A549 (cell line): ENCODE data around the gene OSTC. TPM values are rescaled to one million over a fixed set of nuclear protein-coding genes. Genes with fewer than 3 reads are reported as not detected.

Source experiments
- ATAC-seq, 2 experiments: fragments of 200-7000 bp in 1 of 2; fragments of >200 bp in 1 of 2; cut with Nextera tagmentation in 1 of 2; cut with Tn5 transposase in 1 of 2; 3 replicates each; pipeline versions ENCODE4 v1.8.0 to v1.9.1; 2018 to 2020; ENCODE audit warnings: mild to moderate bottlenecking in 1 of 2, moderate library complexity in 1 of 2
- CTCF ChIA-PET: fragments of 300-600 bp; sonication (Branson Sonifier 250); formaldehyde crosslinking; extraction: SDS; loops from one replicate; lab custom pipeline; 2021; ENCODE audit warnings: antibody characterized with exemption, inconsistent platforms; lab: Yijun Ruan, JAX
- POLR2A ChIA-PET: fragments of 350-600 bp; formaldehyde crosslinking; extraction: SDS; loops from one replicate; lab custom pipeline; 2021; ENCODE audit warnings: antibody characterized with exemption, inconsistent platforms; lab: Yijun Ruan, JAX
- DNase-seq, 2 experiments: peaks; one replicate each; pipeline versions ENCODE4 v3.0.0 to v3.0.0-alpha.2; 2011 to 2016; ENCODE audit warnings: low read depth in 1 of 2, low spot score in 1 of 2
- FAIRE-seq: peaks from 2 replicates; lab custom pipeline; 2011; peaks lifted over from hg19 to GRCh38; lab: Jason Lieb, UNC
- H3K27ac ChIP-seq, 2 experiments: fragments of >200 bp; sonication (Bioruptor Twin); formaldehyde crosslinking; 3 replicates each; pipeline ENCODE4 v1.5.1; 2016 to 2017
- H3K4me1 ChIP-seq: fragments of >200 bp; sonication (Bioruptor Twin); formaldehyde crosslinking; 3 replicates; pipeline ENCODE4 v1.6.1; 2016
- H3K4me2 ChIP-seq: fragments of >200 bp; sonication (Bioruptor Twin); formaldehyde crosslinking; 3 replicates; pipeline ENCODE4 v1.6.1; 2016
- H3K4me3 ChIP-seq: fragments of >200 bp; sonication (Bioruptor Twin); formaldehyde crosslinking; 3 replicates; pipeline ENCODE4 v1.5.1; 2016
- H3K9me3 ChIP-seq: fragments of >200 bp; sonication (Bioruptor Twin); formaldehyde crosslinking; 3 replicates; pipeline ENCODE4 v1.6.1; 2016
- CEBPB ChIP-seq, 2 experiments: fragments of >200 bp in 1 of 2; sonication (Bioruptor Twin) in 1 of 2; formaldehyde crosslinking in 1 of 2; IDR thresholded peaks; 2 replicates each; pipeline ENCODE4 v1.6.1; 2012 to 2016
- CHD2 ChIP-seq: fragments of 150-350 bp; IDR thresholded peaks from 2 replicates; pipeline ENCODE4 v1.6.1; 2014; ENCODE audit warnings: low read length; ENCODE audit not compliant: partially characterized antibody
- CTCF ChIP-seq: fragments of >200 bp; sonication (Bioruptor Twin); formaldehyde crosslinking; IDR thresholded peaks from 3 replicates; pipeline ENCODE4 v1.5.1; 2016
- EHF ChIP-seq: fragments of 250-450 bp; sonication (Bioruptor Pico); IDR thresholded peaks from 2 replicates; pipeline ENCODE4 v1.5.0; 2020; ENCODE audit warnings: mild to moderate bottlenecking
- ESRRA ChIP-seq: fragments of 150-350 bp; IDR thresholded peaks from 2 replicates; pipeline ENCODE4 v1.6.1; 2014; ENCODE audit warnings: mild to moderate bottlenecking, low read length, borderline replicate concordance
- HES2 ChIP-seq: fragments of >200 bp; sonication (Bioruptor Twin); formaldehyde crosslinking; IDR thresholded peaks from 2 replicates; pipeline ENCODE4 v1.6.1; 2016
- HOXA7 ChIP-seq: fragments of 250-450 bp; sonication (Bioruptor Pico); IDR thresholded peaks from 2 replicates; pipeline ENCODE4 v1.5.0; 2020; ENCODE audit warnings: mild to moderate bottlenecking, moderate library complexity
- KDM1A ChIP-seq: fragments of 200-600 bp; sonication (generic); IDR thresholded peaks from 2 replicates; pipeline ENCODE4 v1.6.1; 2016; ENCODE audit warnings: low read depth, mild to moderate bottlenecking
- KDM5A ChIP-seq: fragments of 200-600 bp; sonication (generic); IDR thresholded peaks from 2 replicates; pipeline ENCODE4 v1.6.1; 2016; ENCODE audit warnings: antibody characterized with exemption, mild to moderate bottlenecking
- MAFK ChIP-seq: fragments of 450-650 bp; IDR thresholded peaks from 2 replicates; pipeline ENCODE4 v1.6.1; 2014; ENCODE audit not compliant: partially characterized antibody
- NFE2L2 ChIP-seq: fragments of 150-350 bp; conservative IDR thresholded peaks from 2 replicates; pipeline ENCODE4 v1.6.1; 2014; ENCODE audit warnings: low read length
- RAD21 ChIP-seq, 2 experiments: fragments of >200 bp in 1 of 2; sonication (Bioruptor Twin) in 1 of 2; formaldehyde crosslinking in 1 of 2; IDR thresholded peaks in 1 of 2; conservative IDR thresholded peaks in 1 of 2; 2 replicates in 1 of 2; 3 replicates in 1 of 2; pipeline ENCODE4 v1.6.1; 2012 to 2018; ENCODE audit warnings: inconsistent platforms in 1 of 2
- RNF2 ChIP-seq: fragments of 200-600 bp; sonication (generic); IDR thresholded peaks from 2 replicates; pipeline ENCODE4 v1.6.1; 2016; ENCODE audit warnings: low read depth, mild to moderate bottlenecking, antibody characterized with exemption, moderate library complexity, borderline replicate concordance
- SREBF2 ChIP-seq: fragments of 450-650 bp; IDR thresholded peaks from 2 replicates; pipeline ENCODE4 v1.6.1; 2014; ENCODE audit warnings: mild to moderate bottlenecking, moderate library complexity
- ZFP36 ChIP-seq: fragments of 450-650 bp; IDR thresholded peaks from 2 replicates; pipeline ENCODE4 v1.6.1; 2014; ENCODE audit warnings: borderline replicate concordance; ENCODE audit not compliant: partially characterized antibody
- ZNF302 ChIP-seq: fragments of 250-450 bp; sonication (Bioruptor Pico); IDR thresholded peaks from 2 replicates; pipeline ENCODE4 v1.9.0; 2021; ENCODE audit warnings: inconsistent platforms, mild to moderate bottlenecking, moderate library complexity
- WGBS: methylation state at CpG from one replicate; pipeline ENCODE4 v1.1.6; 2017; ENCODE audit errors: missing lambda C conversion rate; 5-methylcytosine and 5-hydroxymethylcytosine counted together
- polyA plus RNA-seq, 4 experiments: library from polyadenylated mRNA; depleted of rRNA in 3 of 4; stranded (reverse); fragments of >200 nt; fragmentation: RNase III in 1 of 4; extraction: RNeasy Plus Mini Kit Qiagen cat#74134 plus additional on column Dnase treatment in 1 of 4; gene quantifications; 2 replicates in 3 of 4; 3 replicates in 1 of 4; pipeline ENCODE4 v1.2.3, GENCODE V29; 2011 to 2017
- TF ChIP-seq, protein P1 (sequence below): fragments of 150-350 bp; IDR thresholded peaks from 2 replicates; pipeline ENCODE4 v1.6.1; 2014; ENCODE audit warnings: low read depth, mild to moderate bottlenecking, low read length
- TF ChIP-seq, protein P2 (sequence below): fragments of 250-450 bp; sonication (Bioruptor Pico); IDR thresholded peaks from 2 replicates; pipeline ENCODE4 v1.5.0; 2020; ENCODE audit warnings: low read depth, mild to moderate bottlenecking, moderate library complexity
- TF ChIP-seq, protein P3 (sequence below): IDR thresholded peaks from 2 replicates; pipeline ENCODE4 v1.6.1; 2012

OSTC gene
- polyA plus RNA-seq, 2 of the 4 experiments (the other 2 are of a cell fraction): 128 to 166 TPM

- no peak for TF ChIP-seq CEBPB (IDR thresholded peaks at IDR 0.05)
- TF ChIP-seq HOXA7 (CRISPR knock-in tag): no peak
- TF ChIP-seq, all 56 proteins: peak for 0
Measured at GRCh38 chr4:108674356-108674977, 24.1 kb downstream of the OSTC start (continued).

GRCh38 chr4:108681321-108681809 is 31.0 kb downstream of the OSTC start:
- no peak for ATAC-seq
- Histone ChIP-seq H3K4me1 (no peaks in the 10 kb centered on the region), H3K4me2 (no peak overlapping the region), H3K27ac (no peak overlapping the region), H3K4me3 (no peak overlapping the region), H3K9me3 (no peaks in the 10 kb centered on the region)
- ChIA-PET CTCF (no interaction called here), POLR2A (no interaction called here)
- TF ChIP-seq CTCF (no peak), EHF (CRISPR knock-in tag) (no peak), ZNF302 (no peak), SREBF2 (no peak), KDM1A (no peak), CEBPB (IDR thresholded peaks at IDR 0.05) (no peak)
- TF ChIP-seq, protein P1, sequence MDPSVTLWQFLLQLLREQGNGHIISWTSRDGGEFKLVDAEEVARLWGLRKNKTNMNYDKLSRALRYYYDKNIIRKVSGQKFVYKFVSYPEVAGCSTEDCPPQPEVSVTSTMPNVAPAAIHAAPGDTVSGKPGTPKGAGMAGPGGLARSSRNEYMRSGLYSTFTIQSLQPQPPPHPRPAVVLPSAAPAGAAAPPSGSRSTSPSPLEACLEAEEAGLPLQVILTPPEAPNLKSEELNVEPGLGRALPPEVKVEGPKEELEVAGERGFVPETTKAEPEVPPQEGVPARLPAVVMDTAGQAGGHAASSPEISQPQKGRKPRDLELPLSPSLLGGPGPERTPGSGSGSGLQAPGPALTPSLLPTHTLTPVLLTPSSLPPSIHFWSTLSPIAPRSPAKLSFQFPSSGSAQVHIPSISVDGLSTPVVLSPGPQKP: no peak
- no peak for DNase-seq
- WGBS: 84% methylated on average over 3 of the region's 5 CpGs
- no peak for FAIRE-seq

GRCh38 chr4:108683479-108683878 is 33.1 kb downstream of the OSTC start:
- no peak overlapping the region for H3K27ac ChIP-seq
- ATAC-seq (peak; percentile 59 to 72; a peak in 3 of 6 replicates), FAIRE-seq (no peak), DNase-seq (peak; percentile 2 to 27)
- H3K4me3 ChIP-seq: no peak overlapping the region
- no peaks in the 10 kb centered on the region for H3K9me3 ChIP-seq
- 26% methylated on average over 5 of the region's 5 CpGs for WGBS
- CTCF ChIA-PET: interaction anchor here (0.8 to 1.1 kb wide), 2 partner anchors 96 to 100 kb away, joined by 3 read pairs; no protein-coding TSS in a partner anchor
- H3K4me2 ChIP-seq: no peak overlapping the region
- POLR2A ChIA-PET: no interaction called here
- H3K4me1 ChIP-seq: no peaks in the 10 kb centered on the region
- TF ChIP-seq ESRRA (no peak), CTCF (peak; percentile 44), RAD21 (conservative IDR thresholded peaks at IDR 0.05 in 1 of 2, IDR thresholded peaks at IDR 0.05 in 1 of 2) (peak; percentile 26; a peak in 1 of 5 replicates)
- TF ChIP-seq, protein P2, sequence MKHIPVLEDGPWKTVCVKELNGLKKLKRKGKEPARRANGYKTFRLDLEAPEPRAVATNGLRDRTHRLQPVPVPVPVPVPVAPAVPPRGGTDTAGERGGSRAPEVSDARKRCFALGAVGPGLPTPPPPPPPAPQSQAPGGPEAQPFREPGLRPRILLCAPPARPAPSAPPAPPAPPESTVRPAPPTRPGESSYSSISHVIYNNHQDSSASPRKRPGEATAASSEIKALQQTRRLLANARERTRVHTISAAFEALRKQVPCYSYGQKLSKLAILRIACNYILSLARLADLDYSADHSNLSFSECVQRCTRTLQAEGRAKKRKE (CRISPR knock-in tag): no peak

DNA sequence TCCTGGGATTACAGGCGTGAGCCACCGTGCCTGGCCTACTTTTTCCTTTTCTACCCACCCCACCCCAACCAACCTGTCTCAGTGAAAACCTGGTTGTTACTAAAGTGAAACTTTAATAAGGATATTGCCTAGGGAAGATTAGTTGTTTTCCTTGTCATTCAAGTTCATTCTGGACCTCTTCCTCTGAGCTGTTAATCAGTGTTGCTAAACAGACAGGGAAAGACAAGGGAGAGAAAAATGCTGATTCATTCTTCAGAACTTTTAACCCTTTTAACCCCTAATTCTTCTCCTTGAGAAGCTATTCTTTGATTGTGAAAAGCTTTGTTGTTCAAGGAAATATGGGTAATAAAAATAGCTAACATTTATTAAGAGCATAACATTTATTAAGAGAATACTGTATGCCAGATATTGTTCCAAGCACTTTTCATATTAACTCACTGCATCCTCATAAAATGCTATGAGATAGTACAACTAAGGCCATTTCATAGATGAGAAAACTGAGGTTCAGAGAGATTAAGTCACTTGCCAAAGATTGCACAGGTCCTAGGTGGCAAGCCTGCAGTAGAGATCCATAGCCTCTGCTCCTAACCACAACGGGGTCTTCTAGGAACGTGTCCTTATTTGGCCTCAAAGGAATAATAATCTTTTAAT is 34.8 kb downstream of the OSTC start:
- WGBS: 94% methylated on average over 4 of the region's 4 CpGs
- CTCF ChIA-PET: no interaction called here
- POLR2A ChIA-PET: no interaction called here
- no peak overlapping the region for H3K4me3 ChIP-seq
- peak overlapping the region in 1 of 2 experiments; percentile 64; a peak in 2 of 6 replicates for H3K27ac ChIP-seq
- FAIRE-seq (no peak), ATAC-seq (no peak), DNase-seq (no peak)
- H3K4me1 ChIP-seq: no peaks in the 10 kb centered on the region
- H3K9me3 ChIP-seq: no peaks in the 10 kb centered on the region
- peak overlapping the region; percentile 42 for H3K4me2 ChIP-seq
- TF ChIP-seq CHD2 (no peak), NFE2L2 (0 out of 2 replicates have a peak, but pooled peaks have one; percentile 26), RNF2 (no peak), MAFK (peak; percentile 49), HES2 (no peak), HOXA7 (CRISPR knock-in tag) (no peak), KDM5A (no peak), ZNF302 (no peak), ZFP36 (no peak)
- TF ChIP-seq, protein P3, sequence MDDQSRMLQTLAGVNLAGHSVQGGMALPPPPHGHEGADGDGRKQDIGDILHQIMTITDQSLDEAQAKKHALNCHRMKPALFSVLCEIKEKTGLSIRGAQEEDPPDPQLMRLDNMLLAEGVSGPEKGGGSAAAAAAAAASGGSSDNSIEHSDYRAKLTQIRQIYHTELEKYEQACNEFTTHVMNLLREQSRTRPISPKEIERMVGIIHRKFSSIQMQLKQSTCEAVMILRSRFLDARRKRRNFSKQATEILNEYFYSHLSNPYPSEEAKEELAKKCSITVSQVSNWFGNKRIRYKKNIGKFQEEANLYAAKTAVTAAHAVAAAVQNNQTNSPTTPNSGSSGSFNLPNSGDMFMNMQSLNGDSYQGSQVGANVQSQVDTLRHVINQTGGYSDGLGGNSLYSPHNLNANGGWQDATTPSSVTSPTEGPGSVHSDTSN: no peak
- TF ChIP-seq, protein P2 (CRISPR knock-in tag): no peak
